ENCODE measurements around the gene SECISBP2. TPM values are rescaled to one million over a fixed set of nuclear protein-coding genes. Genes with fewer than 3 reads are reported as not detected.

Gene SECISBP2
- total and polyA plus RNA-seq, 2 donors = 22.7 to 78.7 TPM

DNA sequence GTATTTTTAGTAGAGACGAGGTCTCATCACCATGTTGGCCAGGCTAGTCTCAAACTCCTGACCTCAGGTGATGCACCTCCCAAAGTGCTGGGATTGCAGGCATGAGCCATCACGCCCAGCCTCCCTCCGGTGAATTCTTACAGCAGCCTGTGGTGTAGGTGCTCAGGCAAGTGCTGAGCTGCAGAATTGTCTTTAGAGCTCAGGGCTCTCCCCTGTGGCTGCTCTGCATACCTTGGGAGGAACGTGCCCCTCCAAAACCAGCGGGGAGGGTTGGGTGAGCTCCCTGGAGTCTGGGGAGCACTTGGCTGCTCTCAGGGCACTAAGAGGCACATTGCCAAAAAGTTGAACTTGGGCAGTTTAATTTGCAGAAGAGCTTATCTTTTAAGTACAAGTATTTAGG, 29.4 kb downstream of the SECISBP2 start:
- WGBS = 79% methylated on average over 5 of the region's 5 CpGs
- no peak overlapping the region for H3K27ac ChIP-seq (ENCODE audit: low read depth)
- no peaks in the 10 kb centered on the region for H3K4me1 ChIP-seq (ENCODE audit: insufficient read depth)
- no peak for DNase-seq (ENCODE audit: extremely low spot score)
- peaks cover 2% of the 10 kb centered on the region for H3K36me3 ChIP-seq (ENCODE audit: insufficient read depth)
- no peak overlapping the region for H3K4me3 ChIP-seq (ENCODE audit: low read depth, low read length)

DNA sequence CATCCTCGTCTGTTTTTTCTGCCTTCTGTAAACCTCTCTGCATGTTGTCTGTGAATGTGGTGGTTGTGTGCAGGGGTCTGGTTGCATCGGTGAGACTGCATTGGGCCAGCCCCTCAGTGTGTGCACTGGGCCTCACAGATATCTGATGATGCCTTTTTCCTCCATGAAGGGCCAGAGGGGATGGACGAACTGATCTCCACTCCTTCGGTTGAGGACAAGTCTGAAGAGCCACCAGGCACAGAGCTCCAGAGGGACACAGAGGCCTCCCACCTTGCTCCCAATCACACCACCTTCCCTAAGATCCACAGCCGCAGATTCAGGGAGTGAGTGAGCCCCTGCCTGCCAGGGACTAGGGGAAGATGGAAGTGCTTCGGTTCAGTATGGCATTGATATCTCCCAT, 31.3 kb downstream of the SECISBP2 start:
- no peaks in the 10 kb centered on the region for H3K4me1 ChIP-seq (ENCODE audit: insufficient read depth)
- no peak overlapping the region for H3K27ac ChIP-seq (ENCODE audit: low read depth)
- no peak overlapping the region for H3K4me3 ChIP-seq (ENCODE audit: low read depth, low read length)
- peaks cover 7% of the 10 kb centered on the region for H3K36me3 ChIP-seq (ENCODE audit: insufficient read depth)
- 90% methylated on average over 6 of the region's 6 CpGs for WGBS
- DNase-seq (ENCODE audit: extremely low spot score) = no peak

DNA sequence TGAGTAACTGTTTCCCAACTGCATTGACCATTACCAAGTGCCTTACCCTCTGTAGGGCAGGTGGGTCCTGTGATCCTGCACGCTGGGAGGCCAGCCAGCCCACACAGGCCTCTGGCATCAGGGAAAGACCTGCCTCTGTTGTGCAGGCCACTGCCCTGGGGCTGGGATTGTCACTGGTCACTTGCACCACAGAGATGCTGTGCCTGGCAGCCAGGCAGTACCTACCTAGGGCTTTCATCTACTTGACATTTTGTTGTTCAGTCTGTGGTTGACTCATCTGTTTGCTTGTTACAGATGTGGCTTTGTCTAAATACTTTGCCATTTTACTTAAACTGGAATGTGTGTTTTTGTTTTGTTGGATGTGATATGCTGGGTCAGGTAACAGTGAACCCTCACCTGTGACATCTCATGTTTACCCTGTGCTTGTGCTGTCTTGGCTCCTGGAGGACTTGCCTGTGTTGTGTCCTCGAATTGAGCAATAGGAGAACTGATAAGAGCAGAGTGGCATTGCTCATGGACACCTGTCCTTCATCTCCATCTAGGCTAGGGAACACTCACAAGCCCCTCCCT, 32.8 kb downstream of the SECISBP2 start:
- H3K4me1 ChIP-seq (ENCODE audit: insufficient read depth) = no peaks in the 10 kb centered on the region
- H3K36me3 ChIP-seq (ENCODE audit: insufficient read depth) = peaks cover 7% of the 10 kb centered on the region
- DNase-seq (ENCODE audit: extremely low spot score) = no peak
- H3K27ac ChIP-seq (ENCODE audit: low read depth) = no peak overlapping the region
- 90% methylated on average over 2 of the region's 2 CpGs for WGBS
- H3K4me3 ChIP-seq (ENCODE audit: low read depth, low read length) = no peak overlapping the region

DNA sequence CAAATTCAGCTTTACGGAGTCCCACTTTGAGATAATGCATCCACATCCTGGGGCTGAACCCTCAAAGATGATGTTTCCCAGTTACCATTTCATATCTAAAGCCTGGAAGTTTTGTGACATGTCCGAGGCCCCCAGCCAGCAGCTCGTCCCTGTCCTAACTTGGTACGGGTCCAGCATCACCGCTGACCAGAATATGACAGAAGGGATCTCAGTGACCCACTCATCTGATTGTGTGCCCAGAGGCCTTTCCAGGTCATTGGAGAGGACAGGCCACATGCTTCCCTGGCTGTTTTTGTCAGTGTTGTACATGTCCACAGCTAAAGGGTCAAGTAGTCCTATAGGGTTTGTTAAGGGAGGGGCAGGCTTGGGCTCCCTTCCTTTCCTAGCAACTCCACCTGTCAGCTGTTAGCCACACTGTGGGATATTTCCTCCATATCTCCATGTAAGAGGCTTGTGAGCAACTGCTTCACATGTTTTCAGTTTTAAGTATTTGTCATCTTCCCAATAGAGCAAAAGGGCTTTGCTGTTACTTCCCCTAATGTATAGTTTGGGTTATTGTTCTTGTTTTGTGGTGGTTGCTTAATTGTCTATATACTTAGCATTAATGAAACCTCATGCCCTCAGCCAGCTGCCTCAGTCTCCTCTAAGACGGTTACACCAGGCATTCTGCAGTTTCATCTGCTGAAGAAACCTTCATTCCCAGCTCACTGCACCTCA, 33.4 kb downstream of the SECISBP2 start:
- DNase-seq (ENCODE audit: extremely low spot score) = no peak
- WGBS = 94% methylated on average over 6 of the region's 6 CpGs
- H3K36me3 ChIP-seq (ENCODE audit: insufficient read depth) = peaks cover 7% of the 10 kb centered on the region
- no peaks in the 10 kb centered on the region for H3K4me1 ChIP-seq (ENCODE audit: insufficient read depth)
- no peak overlapping the region for H3K27ac ChIP-seq (ENCODE audit: low read depth)
- H3K4me3 ChIP-seq (ENCODE audit: low read depth, low read length) = no peak overlapping the region

GRCh38 chr9:89352451-89352850, 34.2 kb downstream of the SECISBP2 start:
- Histone ChIP-seq H3K4me3 (ENCODE audit: low read depth, low read length) (no peak overlapping the region), H3K27ac (ENCODE audit: low read depth) (no peak overlapping the region), H3K4me1 (ENCODE audit: insufficient read depth) (no peaks in the 10 kb centered on the region), H3K36me3 (ENCODE audit: insufficient read depth) (peaks cover 7% of the 10 kb centered on the region)
- 64% methylated on average over 3 of the region's 3 CpGs for WGBS
- DNase-seq (ENCODE audit: extremely low spot score) = no peak

DNA sequence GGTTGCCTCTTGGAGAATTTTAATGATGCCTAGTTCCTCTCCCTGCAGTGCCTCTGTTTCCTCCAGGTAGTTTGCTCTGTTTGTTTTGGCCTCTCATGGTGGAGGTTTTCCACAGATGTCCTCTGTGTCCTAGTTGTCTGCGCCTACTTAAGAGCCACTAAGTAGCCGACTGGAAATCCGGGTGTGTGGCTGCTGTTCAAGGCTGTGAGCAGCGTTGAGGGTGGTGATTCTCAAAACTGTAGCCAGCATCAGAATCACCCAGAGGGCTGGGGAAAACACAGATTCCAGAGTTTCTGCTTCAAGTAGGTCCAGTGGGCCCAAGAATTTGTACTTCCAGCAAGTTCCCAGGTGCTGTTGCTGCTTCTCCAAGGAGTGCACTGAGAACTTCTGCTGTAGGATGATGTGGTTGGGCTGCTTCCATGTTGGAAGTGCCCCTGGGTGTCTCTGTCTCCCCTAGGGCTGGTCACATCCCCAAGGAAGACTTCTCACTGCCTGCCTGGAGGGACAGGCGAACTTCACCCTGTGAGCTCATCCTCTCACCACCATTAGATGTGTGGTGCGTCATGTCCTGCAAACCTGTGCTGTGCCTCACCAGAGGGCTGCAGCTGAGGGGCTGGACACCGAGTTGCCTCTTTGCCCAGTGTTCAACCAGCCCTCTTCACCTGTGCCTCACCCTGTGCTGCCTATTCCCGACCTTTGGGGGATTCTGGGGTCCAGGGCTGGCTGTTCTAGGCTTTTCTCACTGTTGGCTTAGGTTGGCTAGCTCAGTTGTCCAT, 34.8 kb downstream of the SECISBP2 start:
- DNase-seq (ENCODE audit: extremely low spot score) = no peak
- no peak overlapping the region for H3K27ac ChIP-seq (ENCODE audit: low read depth)
- WGBS = 94% methylated on average over 8 of the region's 8 CpGs
- peaks cover 7% of the 10 kb centered on the region for H3K36me3 ChIP-seq (ENCODE audit: insufficient read depth)
- H3K4me1 ChIP-seq (ENCODE audit: insufficient read depth) = no peaks in the 10 kb centered on the region
- no peak overlapping the region for H3K4me3 ChIP-seq (ENCODE audit: low read depth, low read length)

DNA sequence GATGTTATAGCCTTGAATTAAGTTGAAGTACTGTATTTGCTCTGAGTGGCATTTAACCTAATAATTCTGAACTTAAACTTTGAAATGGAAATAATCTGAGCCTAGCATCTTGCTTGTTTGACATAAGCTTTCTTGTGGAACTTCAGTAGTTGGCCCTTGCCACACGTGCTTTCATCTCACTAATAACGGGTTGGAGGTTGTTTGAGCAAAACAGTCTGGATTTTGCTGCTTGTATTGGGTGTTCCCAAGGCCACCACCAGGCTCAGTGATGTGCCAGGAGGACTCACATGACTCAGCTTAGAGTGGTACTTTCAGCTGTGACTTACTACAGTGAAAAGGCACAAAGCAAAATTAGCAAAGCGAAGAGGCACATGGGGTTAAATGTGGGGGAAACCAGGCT, 35.7 kb downstream of the SECISBP2 start:
- no peak overlapping the region for H3K27ac ChIP-seq (ENCODE audit: low read depth)
- H3K4me3 ChIP-seq (ENCODE audit: low read depth, low read length) = no peak overlapping the region
- H3K4me1 ChIP-seq (ENCODE audit: insufficient read depth) = no peaks in the 10 kb centered on the region
- peaks cover 9% of the 10 kb centered on the region for H3K36me3 ChIP-seq (ENCODE audit: insufficient read depth)
- WGBS = 68% methylated on average over 3 of the region's 3 CpGs
- DNase-seq (ENCODE audit: extremely low spot score) = no peak

DNA sequence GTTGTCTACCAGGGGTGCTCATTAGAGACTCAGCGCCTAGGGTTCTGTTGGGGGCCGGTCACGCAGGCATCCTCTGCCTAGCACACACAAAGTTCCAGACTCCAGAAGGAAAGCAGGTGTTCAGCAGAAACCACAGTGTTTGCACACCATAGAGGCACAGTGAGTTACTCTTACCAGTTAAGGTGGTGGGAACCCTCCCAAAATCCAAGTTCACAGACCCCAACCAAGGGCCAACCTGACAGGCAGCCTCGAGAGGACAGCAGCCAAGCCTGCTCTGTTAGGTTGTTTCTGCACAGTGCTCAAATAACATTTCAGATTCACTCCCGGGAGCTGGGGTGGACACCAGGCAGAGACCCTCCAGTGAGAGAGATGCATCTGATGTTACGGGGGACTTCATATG, 36.2 kb downstream of the SECISBP2 start:
- peaks cover 9% of the 10 kb centered on the region for H3K36me3 ChIP-seq (ENCODE audit: insufficient read depth)
- 94% methylated on average over 6 of the region's 6 CpGs for WGBS
- no peak for DNase-seq (ENCODE audit: extremely low spot score)
- no peaks in the 10 kb centered on the region for H3K4me1 ChIP-seq (ENCODE audit: insufficient read depth)
- H3K27ac ChIP-seq (ENCODE audit: low read depth) = no peak overlapping the region
- no peak overlapping the region for H3K4me3 ChIP-seq (ENCODE audit: low read depth, low read length)

DNA sequence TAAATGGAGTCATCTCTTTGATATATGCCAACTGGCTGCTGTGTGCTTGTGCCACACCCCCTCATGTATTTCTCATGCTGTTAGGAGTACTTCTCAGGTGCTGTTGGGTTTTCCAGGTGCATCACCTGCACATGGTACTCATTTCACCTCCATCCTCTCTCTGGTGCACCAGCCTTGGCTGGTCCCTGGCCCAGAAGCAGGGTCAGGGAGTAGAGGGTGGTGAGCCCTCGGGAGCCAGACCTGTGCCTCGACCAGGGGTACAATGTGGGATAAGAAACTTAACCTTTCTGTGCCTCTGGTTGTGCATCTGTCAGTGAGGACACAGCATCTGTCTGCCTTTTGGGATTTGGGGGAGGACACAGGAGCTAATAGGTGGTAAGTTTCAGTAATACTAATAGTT, 38.5 kb downstream of the SECISBP2 start:
- Histone ChIP-seq H3K4me3 (ENCODE audit: low read depth, low read length) (no peak overlapping the region), H3K4me1 (ENCODE audit: insufficient read depth) (no peaks in the 10 kb centered on the region), H3K36me3 (ENCODE audit: insufficient read depth) (peaks cover 7% of the 10 kb centered on the region), H3K27ac (ENCODE audit: low read depth) (no peak overlapping the region)
- DNase-seq (ENCODE audit: extremely low spot score) = no peak
- WGBS = 92% methylated on average over 2 of the region's 2 CpGs

DNA sequence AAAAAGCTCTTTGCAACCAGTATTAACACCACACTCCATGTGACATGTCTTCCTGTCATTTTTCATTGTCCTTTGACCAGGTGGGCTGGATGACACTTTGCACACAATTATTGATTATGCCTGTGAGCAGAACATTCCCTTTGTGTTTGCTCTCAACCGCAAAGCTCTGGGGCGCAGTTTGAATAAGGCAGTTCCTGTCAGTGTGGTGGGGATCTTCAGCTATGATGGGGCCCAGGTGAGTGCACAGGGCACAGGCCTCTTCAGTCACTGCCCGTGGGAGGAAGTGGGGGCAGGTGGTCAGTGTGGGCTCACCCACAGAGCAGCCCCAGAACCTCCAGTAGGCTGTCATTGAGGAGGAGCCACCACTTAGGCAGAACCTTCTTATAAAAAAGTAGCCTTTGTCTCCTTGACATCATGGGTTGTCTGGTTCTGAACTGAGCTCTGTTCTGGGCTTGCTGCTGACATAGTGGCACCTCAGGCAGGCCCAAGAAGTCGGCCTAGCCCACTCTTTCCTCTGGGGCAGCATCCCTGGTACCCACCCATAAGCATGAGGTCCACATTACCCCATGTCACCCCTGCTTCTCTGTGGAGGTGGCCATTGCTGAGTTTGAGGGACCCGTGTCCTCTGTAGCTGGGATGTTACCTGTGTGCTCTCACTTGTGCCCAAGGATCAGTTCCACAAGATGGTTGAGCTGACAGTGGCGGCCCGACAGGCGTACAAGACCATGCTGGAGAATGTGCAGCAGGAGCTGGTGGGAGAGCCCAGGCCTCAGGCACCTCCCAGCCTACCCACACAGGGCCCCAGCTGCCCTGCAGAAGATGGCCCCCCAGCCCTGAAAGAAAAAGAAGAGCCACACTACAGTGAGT, 39.3 kb downstream of the SECISBP2 start:
- Histone ChIP-seq H3K4me3 (ENCODE audit: low read depth, low read length) (no peak overlapping the region), H3K4me1 (ENCODE audit: insufficient read depth) (no peaks in the 10 kb centered on the region), H3K27ac (ENCODE audit: low read depth) (no peak overlapping the region), H3K36me3 (ENCODE audit: insufficient read depth) (peaks cover 7% of the 10 kb centered on the region)
- DNase-seq (ENCODE audit: extremely low spot score) = no peak
- WGBS = 95% methylated on average over 8 of the region's 8 CpGs

DNA sequence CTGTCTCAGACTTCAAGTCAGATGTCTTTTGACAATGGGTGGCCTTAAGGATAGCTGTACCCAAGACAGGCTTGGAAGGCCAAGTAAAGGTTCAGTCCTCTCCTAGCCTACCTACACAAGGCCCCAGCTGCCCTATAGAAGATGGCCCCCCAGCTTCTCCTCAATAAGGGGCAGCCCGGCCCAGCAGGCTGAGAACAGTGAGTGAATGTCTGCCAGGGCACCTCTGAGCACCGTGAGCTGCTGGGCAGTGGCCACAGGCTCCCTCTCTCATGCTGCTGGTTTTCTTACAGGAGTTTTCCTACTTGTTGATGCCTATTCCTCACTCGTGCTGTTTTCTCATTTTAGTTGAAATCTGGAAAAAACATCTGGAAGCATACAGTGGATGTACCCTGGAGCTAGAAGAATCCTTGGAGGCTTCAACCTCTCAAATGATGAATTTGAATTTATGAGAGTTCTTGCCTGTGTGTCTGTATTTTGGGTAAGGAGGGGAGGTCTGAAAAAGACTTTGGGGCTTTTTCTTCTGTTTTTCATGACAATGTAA, 40.1 kb downstream of the SECISBP2 start:
- H3K4me1 ChIP-seq (ENCODE audit: insufficient read depth) = no peaks in the 10 kb centered on the region
- peaks cover 7% of the 10 kb centered on the region for H3K36me3 ChIP-seq (ENCODE audit: insufficient read depth)
- H3K4me3 ChIP-seq (ENCODE audit: low read depth, low read length) = no peak overlapping the region
- no peak for DNase-seq (ENCODE audit: extremely low spot score)
- 84% methylated on average over 3 of the region's 3 CpGs for WGBS
- no peak overlapping the region for H3K27ac ChIP-seq (ENCODE audit: low read depth)

DNA sequence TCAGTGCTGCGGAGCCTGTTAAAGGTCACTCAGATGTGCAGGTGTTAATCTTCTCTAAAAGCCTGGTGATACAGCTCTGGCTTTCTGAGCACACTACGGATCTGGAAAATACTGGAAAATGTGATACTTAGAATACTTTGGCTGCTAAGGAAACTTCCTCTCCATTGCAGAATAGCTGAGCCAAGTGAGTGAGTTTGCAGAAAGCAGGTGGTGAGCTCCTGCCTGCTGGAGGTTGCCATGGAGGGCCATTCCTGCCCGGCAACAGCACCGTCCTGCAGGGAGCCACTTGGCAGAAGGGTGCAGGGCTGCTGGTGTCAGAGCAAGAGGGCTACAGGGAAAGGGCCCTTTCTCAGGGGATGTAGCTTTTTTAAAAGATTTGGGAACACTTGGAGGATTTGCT, 40.7 kb downstream of the SECISBP2 start:
- no peak for DNase-seq (ENCODE audit: extremely low spot score)
- H3K36me3 ChIP-seq (ENCODE audit: insufficient read depth) = peaks cover 7% of the 10 kb centered on the region

DNA sequence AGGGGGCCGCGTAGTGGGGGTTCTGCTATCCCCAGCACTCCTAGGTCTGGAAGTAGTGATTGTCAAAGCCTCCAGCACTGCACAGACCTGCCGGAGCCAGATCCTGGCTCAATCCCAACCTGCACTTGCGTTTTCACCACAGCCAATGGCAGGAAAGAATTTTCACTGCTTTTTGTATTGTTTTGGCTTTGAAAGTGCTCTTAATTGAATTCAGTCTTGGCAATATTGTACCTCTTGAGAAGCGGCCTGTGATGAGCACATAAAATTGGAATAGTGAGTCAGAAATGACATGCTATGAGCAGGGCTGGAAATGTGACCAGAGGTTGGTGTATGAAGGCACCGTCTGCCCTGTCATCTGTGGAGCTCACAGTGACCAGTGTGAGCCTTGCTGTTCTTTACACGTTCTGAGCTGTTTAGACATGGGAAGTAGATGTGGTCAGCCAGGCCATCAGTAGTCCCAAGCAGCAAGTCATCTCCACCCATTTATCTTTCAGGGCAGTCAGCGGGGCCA, 41.5 kb downstream of the SECISBP2 start:
- no peak overlapping the region for H3K4me3 ChIP-seq (ENCODE audit: low read depth, low read length)
- DNase-seq (ENCODE audit: extremely low spot score) = no peak
- WGBS = 62% methylated on average over 8 of the region's 8 CpGs
- peaks cover 2% of the 10 kb centered on the region for H3K36me3 ChIP-seq (ENCODE audit: insufficient read depth)
- no peak overlapping the region for H3K27ac ChIP-seq (ENCODE audit: low read depth)
- H3K4me1 ChIP-seq (ENCODE audit: insufficient read depth) = no peaks in the 10 kb centered on the region

More for the DNA sequence above, 40.7 kb downstream of the SECISBP2 start:
- Histone ChIP-seq H3K27ac (ENCODE audit: low read depth) (no peak overlapping the region), H3K4me1 (ENCODE audit: insufficient read depth) (no peaks in the 10 kb centered on the region), H3K4me3 (ENCODE audit: low read depth, low read length) (no peak overlapping the region)
- 73% methylated on average over 4 of the region's 4 CpGs for WGBS
